ENCODE measurements around the gene MARK3. TPM values are rescaled to one million over a fixed set of nuclear protein-coding genes. Genes with fewer than 3 reads are reported as not detected.
A peak's percentile ranks its signal among the peaks of the same experiment; 100 is the strongest.

MARK3 gene
- total RNA-seq, 1 donor: 79.5 TPM

GRCh38 chr14:103366741-103367140 is 18.5 kb upstream of the MARK3 start:
- no peak for DNase-seq (ENCODE audit: low read depth)
- TF ChIP-seq, protein P1, sequence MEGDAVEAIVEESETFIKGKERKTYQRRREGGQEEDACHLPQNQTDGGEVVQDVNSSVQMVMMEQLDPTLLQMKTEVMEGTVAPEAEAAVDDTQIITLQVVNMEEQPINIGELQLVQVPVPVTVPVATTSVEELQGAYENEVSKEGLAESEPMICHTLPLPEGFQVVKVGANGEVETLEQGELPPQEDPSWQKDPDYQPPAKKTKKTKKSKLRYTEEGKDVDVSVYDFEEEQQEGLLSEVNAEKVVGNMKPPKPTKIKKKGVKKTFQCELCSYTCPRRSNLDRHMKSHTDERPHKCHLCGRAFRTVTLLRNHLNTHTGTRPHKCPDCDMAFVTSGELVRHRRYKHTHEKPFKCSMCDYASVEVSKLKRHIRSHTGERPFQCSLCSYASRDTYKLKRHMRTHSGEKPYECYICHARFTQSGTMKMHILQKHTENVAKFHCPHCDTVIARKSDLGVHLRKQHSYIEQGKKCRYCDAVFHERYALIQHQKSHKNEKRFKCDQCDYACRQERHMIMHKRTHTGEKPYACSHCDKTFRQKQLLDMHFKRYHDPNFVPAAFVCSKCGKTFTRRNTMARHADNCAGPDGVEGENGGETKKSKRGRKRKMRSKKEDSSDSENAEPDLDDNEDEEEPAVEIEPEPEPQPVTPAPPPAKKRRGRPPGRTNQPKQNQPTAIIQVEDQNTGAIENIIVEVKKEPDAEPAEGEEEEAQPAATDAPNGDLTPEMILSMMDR (IDR thresholded peaks at IDR 0.05; ENCODE audit: insufficient read depth, low read length): no peak
- no peak overlapping the region for H3K4me3 ChIP-seq (ENCODE audit: low read depth, low read length)

DNA sequence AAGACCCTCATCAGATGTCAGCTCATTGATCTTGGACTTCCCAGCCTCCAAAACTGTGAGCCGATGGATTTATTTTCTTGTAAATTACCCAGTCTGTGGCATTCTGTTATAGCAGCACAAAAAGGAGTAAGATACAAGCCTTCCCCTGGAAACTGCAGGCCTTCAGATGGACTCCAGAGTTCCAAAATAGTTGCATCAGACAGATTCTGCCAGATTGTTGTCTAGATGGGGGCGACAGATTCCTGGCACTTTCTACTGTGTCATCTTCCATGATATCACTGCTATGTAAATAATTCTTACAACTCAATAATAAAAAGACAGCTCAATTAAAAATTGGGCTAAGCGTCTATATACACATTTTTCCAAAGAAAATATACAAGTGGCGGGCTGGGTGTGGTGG is 17.2 kb upstream of the MARK3 start:
- H3K4me3 ChIP-seq (ENCODE audit: low read depth, low read length): no peak overlapping the region
- DNase-seq (ENCODE audit: low read depth): peak; percentile 21
- TF ChIP-seq, protein P1 (IDR thresholded peaks at IDR 0.05; ENCODE audit: insufficient read depth, low read length): no peak

DNA sequence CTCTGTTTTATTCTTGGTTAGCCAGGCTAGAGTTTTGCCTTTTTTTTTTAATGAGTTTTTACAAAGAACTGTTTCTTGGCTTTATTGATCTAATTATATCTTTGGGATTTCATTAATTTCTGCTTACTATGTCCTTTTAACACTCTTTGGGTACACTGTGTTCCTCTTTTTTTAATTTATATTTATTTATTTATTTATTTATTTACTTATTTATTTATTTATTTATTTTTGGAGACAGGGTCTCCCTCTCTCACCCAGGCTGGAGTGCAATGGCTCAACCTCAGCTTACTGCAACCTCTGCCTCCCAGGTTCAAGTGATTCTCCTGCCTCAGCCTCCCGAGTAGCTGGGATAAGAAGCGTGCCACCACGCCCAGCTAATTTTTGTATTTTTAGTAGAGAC is 15.1 kb upstream of the MARK3 start:
- TF ChIP-seq, protein P1 (IDR thresholded peaks at IDR 0.05; ENCODE audit: insufficient read depth, low read length): no peak
- no peak overlapping the region for H3K4me3 ChIP-seq (ENCODE audit: low read depth, low read length)
- DNase-seq (ENCODE audit: low read depth): no peak

GRCh38 chr14:103372017-103372416 is 13.2 kb upstream of the MARK3 start:
- no peak for DNase-seq (ENCODE audit: low read depth)
- H3K4me3 ChIP-seq (ENCODE audit: low read depth, low read length): no peak overlapping the region
- TF ChIP-seq, protein P1 (IDR thresholded peaks at IDR 0.05; ENCODE audit: insufficient read depth, low read length): no peak

- TF ChIP-seq, protein P1 (IDR thresholded peaks at IDR 0.05; ENCODE audit: insufficient read depth, low read length): no peak
- no peak overlapping the region for H3K4me3 ChIP-seq (ENCODE audit: low read depth, low read length)
- peak; percentile 87 for DNase-seq (ENCODE audit: low read depth)
These were observed 12.5 kb upstream of the MARK3 start for GRCh38 chr14:103372552-103373304.

DNA sequence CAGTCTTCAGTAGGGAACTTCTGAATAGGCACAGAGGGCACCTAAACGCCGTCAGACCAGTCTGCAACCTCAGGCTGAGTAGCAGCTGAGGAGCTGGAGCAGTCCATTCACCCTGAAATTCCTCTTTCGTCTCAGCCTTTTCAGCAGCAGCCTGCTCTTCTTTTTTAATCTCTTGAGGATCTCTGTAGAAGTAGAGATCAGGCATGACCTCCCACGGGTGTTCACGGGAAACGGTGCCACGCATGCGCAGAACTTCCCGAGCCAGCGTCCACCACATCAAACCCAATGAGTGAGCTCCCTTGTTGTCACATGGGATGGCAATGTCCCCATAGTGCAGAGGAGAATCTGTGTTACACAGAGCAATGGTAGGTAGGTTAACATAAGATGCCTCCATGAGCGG is 11.1 kb upstream of the MARK3 start:
- TF ChIP-seq, protein P1 (IDR thresholded peaks at IDR 0.05; ENCODE audit: insufficient read depth, low read length): no peak
- DNase-seq (ENCODE audit: low read depth): no peak
- H3K4me3 ChIP-seq (ENCODE audit: low read depth, low read length): no peak overlapping the region
